A549 (cell line): ENCODE data around the gene PPFIA2.

Experiments
- CHD4 ChIP-seq: fragments of 200-600 bp; sonication (generic); IDR thresholded peaks from 2 replicates; pipeline ENCODE4 v1.6.1; 2016; ENCODE audit warnings: antibody characterized with exemption, mild to moderate bottlenecking, borderline replicate concordance
- CTCF ChIP-seq: fragments of >200 bp; sonication (Bioruptor Twin); formaldehyde crosslinking; IDR thresholded peaks from 3 replicates; pipeline ENCODE4 v1.5.1; 2016
- EP300 ChIP-seq, 2 experiments: fragments of >200 bp; sonication (Bioruptor Twin); formaldehyde crosslinking; IDR thresholded peaks; 2 replicates in 1 of 2; 3 replicates in 1 of 2; pipeline ENCODE4 v1.6.1; 2016 to 2017
- HDAC2 ChIP-seq: fragments of 200-600 bp; sonication (generic); IDR thresholded peaks from 2 replicates; pipeline ENCODE4 v1.6.1; 2016
- PHF8 ChIP-seq: fragments of 200-600 bp; sonication (generic); IDR thresholded peaks from 2 replicates; pipeline ENCODE4 v1.6.1; 2016; ENCODE audit warnings: low read depth, mild to moderate bottlenecking, antibody characterized with exemption, moderate library complexity, borderline replicate concordance
- RFX5 ChIP-seq: fragments of 450-650 bp; IDR thresholded peaks from 2 replicates; pipeline ENCODE4 v1.7.1; 2014; ENCODE audit warnings: antibody characterized with exemption, mild to moderate bottlenecking, moderate library complexity

- TF ChIP-seq CTCF, result no peak
- TF ChIP-seq EP300 (IDR thresholded peaks at IDR 0.05), result no peak
- no peak for TF ChIP-seq HDAC2
- TF ChIP-seq CHD4, result no peak
- no peak for TF ChIP-seq PHF8
- TF ChIP-seq RFX5, result no peak
Observed at GRCh38 chr12:81722004-81722403, 37.1 kb downstream of the PPFIA2 start.
